HG03432 (cell line): ENCODE measurements around the gene MAGEB1.

Experiments used
- ATAC-seq: cut with Tn5 transposase; IDR thresholded peaks from one replicate; pipeline ENCODE4 v1.9.1; 2021; ENCODE audit warnings: mild to moderate bottlenecking, moderate library complexity; ENCODE audit not compliant: unreplicated experiment

The MAGEB1 gene

GRCh38 chrX:30246769-30247489 lies at the start of gene MAGEB1:
Gene MAGEB1 (plus strand): TSS chrX:30247146. CDS start chrX:30250494, 3,348 bp downstream.
- no peak for ATAC-seq

GRCh38 chrX:30212172-30212571 lies 34.8 kb upstream of the MAGEB1 start:
- ATAC-seq, result no peak

- no peak for ATAC-seq
Measured at GRCh38 chrX:30215357-30215843, 31.5 kb upstream of the MAGEB1 start, which contains the start of gene MAGEB2. Gene MAGEB2 (plus strand): TSS chrX:30215563. CDS start chrX:30218581, 3,018 bp downstream.

GRCh38 chrX:30217465-30217864 lies 29.5 kb upstream of the MAGEB1 start:
- no peak for ATAC-seq

GRCh38 chrX:30219372-30219771 lies 27.6 kb upstream of the MAGEB1 start:
- no peak for ATAC-seq

GRCh38 chrX:30220661-30221060 lies 26.3 kb upstream of the MAGEB1 start:
- no peak for ATAC-seq

GRCh38 chrX:30224536-30224935 lies 22.4 kb upstream of the MAGEB1 start:
- no peak for ATAC-seq

- no peak for ATAC-seq
Measured at GRCh38 chrX:30228526-30228925, 18.4 kb upstream of the MAGEB1 start.

GRCh38 chrX:30230395-30230794 lies 16.6 kb upstream of the MAGEB1 start, which contains the start of gene MAGEB3:
Gene MAGEB3 (plus strand): TSS chrX:30230657. CDS start chrX:30235925, 5,268 bp downstream.
- ATAC-seq, result no peak

GRCh38 chrX:30241724-30242415 lies 5.1 kb upstream of the MAGEB1 start, which contains the start of gene MAGEB4:
Gene MAGEB4 (plus strand): TSS chrX:30242000. CDS start chrX:30242136, 136 bp downstream.
- peak; percentile 72 for ATAC-seq

- peak; percentile 67 for ATAC-seq
Measured at GRCh38 chrX:30248854-30249253, 1.9 kb downstream of the MAGEB1 start.

GRCh38 chrX:30253257-30253656 lies 6.3 kb downstream of the MAGEB1 start:
- ATAC-seq, result peak; percentile 67

- no peak for ATAC-seq
Measured at GRCh38 chrX:30259927-30260326, 13.0 kb downstream of the MAGEB1 start.

GRCh38 chrX:30261012-30261411 lies 14.1 kb downstream of the MAGEB1 start:
- no peak for ATAC-seq

GRCh38 chrX:30262763-30263162 lies 15.8 kb downstream of the MAGEB1 start:
- no peak for ATAC-seq

GRCh38 chrX:30270639-30271038 lies 23.7 kb downstream of the MAGEB1 start:
- ATAC-seq, result no peak

- ATAC-seq, result no peak
Measured at GRCh38 chrX:30275498-30275897, 28.6 kb downstream of the MAGEB1 start.

GRCh38 chrX:30278365-30278764 lies 31.4 kb downstream of the MAGEB1 start:
- ATAC-seq, result no peak

- ATAC-seq, result no peak
Measured at GRCh38 chrX:30280428-30280827, 33.5 kb downstream of the MAGEB1 start.

GRCh38 chrX:30282527-30282926 lies 35.6 kb downstream of the MAGEB1 start:
- ATAC-seq, result no peak

GRCh38 chrX:30283456-30284200 lies 36.7 kb downstream of the MAGEB1 start:
- ATAC-seq, result peak; percentile 64
